HepG2 (cell line): ENCODE measurements around the gene PLK3. TPM values are rescaled to one million over a fixed set of nuclear protein-coding genes. Genes with fewer than 3 reads are reported as not detected.
A peak's percentile ranks its signal among the peaks of the same experiment; 100 is the strongest.

Source experiments
- HBP1 ChIP-seq: IDR thresholded peaks from 2 replicates; pipeline ENCODE4 v1.6.1; 2016; ENCODE audit warnings: low read depth, control low read depth
- IRX3 ChIP-seq: sonication (generic); formaldehyde crosslinking; IDR thresholded peaks from 2 replicates; pipeline ENCODE4 v1.8.1; 2023; ENCODE audit warnings: mild to moderate bottlenecking, low read depth, missing genetic modification reagents, borderline replicate concordance
- ISX ChIP-seq: sonication (generic); formaldehyde crosslinking; conservative IDR thresholded peaks from 2 replicates; pipeline ENCODE4 v1.5.0; 2020; ENCODE audit warnings: missing genetic modification reagents
- KAT8 ChIP-seq: IDR thresholded peaks from 2 replicates; pipeline ENCODE4 v1.6.1; 2016; ENCODE audit warnings: missing genetic modification reagents, missing compliant biosample characterization
- KIAA2018 ChIP-seq: sonication (generic); formaldehyde crosslinking; IDR thresholded peaks from 2 replicates; pipeline ENCODE4 v1.5.0; 2020; ENCODE audit warnings: mild to moderate bottlenecking, missing genetic modification reagents, borderline replicate concordance
- MIXL1 ChIP-seq: IDR thresholded peaks from 2 replicates; pipeline ENCODE4 v1.6.1; 2016
- MLXIP ChIP-seq: sonication (generic); formaldehyde crosslinking; IDR thresholded peaks from 2 replicates; pipeline ENCODE4 v1.9.0; 2021; ENCODE audit warnings: missing genetic modification reagents, borderline replicate concordance
- PAWR ChIP-seq: sonication (generic); formaldehyde crosslinking; IDR thresholded peaks from 2 replicates; pipeline ENCODE4 v1.4.0; 2020; ENCODE audit warnings: missing genetic modification reagents, mild to moderate bottlenecking, borderline replicate concordance
- REST ChIP-seq, 2 experiments: IDR thresholded peaks; 2 replicates each; pipeline ENCODE4 v1.6.1; 2011 to 2012; ENCODE audit warnings: low read length in 2 of 2, borderline replicate concordance in 1 of 2, low read depth in 1 of 2, mild to moderate bottlenecking in 1 of 2, moderate library complexity in 1 of 2
- SALL1 ChIP-seq: sonication (generic); formaldehyde crosslinking; IDR thresholded peaks from 2 replicates; pipeline ENCODE4 v1.8.0; 2022; ENCODE audit warnings: mild to moderate bottlenecking, missing genetic modification reagents
- THAP11 ChIP-seq: IDR thresholded peaks from 2 replicates; pipeline ENCODE4 v1.6.1; 2016; ENCODE audit warnings: missing biosample characterization, missing genetic modification reagents
- polyA plus RNA-seq, 8 experiments: library from polyadenylated mRNA; depleted of rRNA in 3 of 8; stranded (reverse) in 7 of 8; unstranded in 1 of 8; fragments of >200 nt; fragmentation: Illumina TruSeq in 4 of 8; extraction: Trizol in 4 of 8; gene quantifications; 2 replicates each; pipeline versions ENCODE4 v1.2.1 to v1.2.3, GENCODE V29; 2011 to 2016; ENCODE audit warnings: low read depth in 4 of 8, missing spikeins in 1 of 8, mixed read lengths in 1 of 8; ENCODE audit not compliant: insufficient read depth in 1 of 8
- total RNA-seq, 5 experiments: library from RNA; depleted of rRNA; stranded (reverse); fragments of >200 nt; fragmentation: Illumina TruSeq; extraction: Trizol; gene quantifications; 2 replicates each; pipeline ENCODE4 v1.2.3, GENCODE V29; 2016; ENCODE audit warnings: low read depth in 1 of 5

The PLK3 gene
- total and polyA plus RNA-seq, 2 of the 13 experiments (the other 11 are each of a cell fraction or from before 2014, with no cell fraction given): 9.8 to 16.9 TPM

GRCh38 chr1:44784094-44785028 is 15.8 kb upstream of the PLK3 start (continued):
- no peak for TF ChIP-seq REST (IDR thresholded peaks at IDR 0.05; ENCODE audit: borderline replicate concordance in 1 of 2, low read depth in 1 of 2, low read length in 2 of 2)
- no peak for TF ChIP-seq PAWR (CRISPR knock-in tag)
- no peak for TF ChIP-seq ISX
- 0 out of 2 replicates have a peak, but pooled peaks have one; percentile 36 for TF ChIP-seq MIXL1
- no peak for TF ChIP-seq KAT8 (CRISPR knock-in tag)
- TF ChIP-seq HBP1 (CRISPR knock-in tag): 0 out of 2 replicates have a peak, but pooled peaks have one; percentile 22
- no peak for TF ChIP-seq KIAA2018
- peak; percentile 9; the same call in 1 of the 2 replicates for TF ChIP-seq IRX3 (CRISPR knock-in tag)
- no peak for TF ChIP-seq MLXIP (CRISPR knock-in tag)
- TF ChIP-seq SALL1 (CRISPR knock-in tag): peak; percentile 59
- TF ChIP-seq THAP11: peak; percentile 66; the same call in 1 of the 2 replicates
